Activated CD4-positive, CD25-positive, alpha-beta regulatory T cell treated with anti-CD3 and anti-CD28 coated beads, Interleukin-2, amount 50 U/mL, for 24 hours (primary cell): ENCODE measurements around the gene NIT1.

Experiments used
- ATAC-seq, 2 donors: fragments of 150-1000 bp; cut with Tn5 transposase; one replicate each; pipeline ENCODE4 v1.10.0; 2021; ENCODE audit warnings: mild to moderate bottlenecking in 1 of 2, moderate library complexity in 1 of 2

The NIT1 gene

DNA sequence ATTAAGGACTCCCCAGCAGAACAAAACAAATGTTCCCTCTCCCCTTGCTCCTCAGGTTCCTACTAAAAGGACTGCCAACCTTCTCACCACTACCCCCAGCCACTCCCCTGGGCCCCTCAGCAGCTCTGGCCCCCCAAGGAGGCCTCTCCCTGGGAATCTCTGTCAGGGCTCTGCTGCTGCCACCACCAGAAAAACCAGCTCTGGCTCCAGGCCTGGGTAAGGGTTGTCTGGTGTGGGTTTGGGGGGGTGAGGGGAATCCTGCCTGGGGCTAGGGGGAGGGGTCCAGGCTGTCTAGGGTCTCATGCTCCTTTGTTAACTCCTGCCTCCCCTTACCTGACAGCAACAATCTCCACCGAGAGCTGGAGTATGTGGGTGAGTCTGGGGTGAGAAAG is 33.3 kb upstream of the NIT1 start:
- ATAC-seq = no peak

DNA sequence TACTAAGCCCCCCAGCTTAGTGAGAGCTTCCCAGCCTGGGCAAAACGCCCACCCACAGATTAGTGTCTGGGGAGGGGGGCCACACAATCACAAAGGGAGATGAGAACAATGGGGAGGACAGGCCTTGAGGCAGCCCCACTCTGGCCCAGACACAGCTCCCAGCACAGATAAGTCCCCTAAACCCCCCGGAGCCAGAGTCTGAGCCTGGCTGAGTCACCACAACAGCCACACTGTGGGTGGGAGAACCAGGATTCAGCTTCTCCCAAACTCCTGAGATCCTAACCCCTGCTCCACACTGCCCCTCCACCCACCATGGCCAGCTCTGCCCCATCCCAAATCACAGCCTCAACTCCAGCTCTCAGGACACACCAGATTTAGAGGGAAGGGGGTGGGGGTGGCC is 32.7 kb upstream of the NIT1 start:
- no peak for ATAC-seq

GRCh38 chr1:161086457-161086856 is 31.4 kb upstream of the NIT1 start:
- ATAC-seq = no peak

DNA sequence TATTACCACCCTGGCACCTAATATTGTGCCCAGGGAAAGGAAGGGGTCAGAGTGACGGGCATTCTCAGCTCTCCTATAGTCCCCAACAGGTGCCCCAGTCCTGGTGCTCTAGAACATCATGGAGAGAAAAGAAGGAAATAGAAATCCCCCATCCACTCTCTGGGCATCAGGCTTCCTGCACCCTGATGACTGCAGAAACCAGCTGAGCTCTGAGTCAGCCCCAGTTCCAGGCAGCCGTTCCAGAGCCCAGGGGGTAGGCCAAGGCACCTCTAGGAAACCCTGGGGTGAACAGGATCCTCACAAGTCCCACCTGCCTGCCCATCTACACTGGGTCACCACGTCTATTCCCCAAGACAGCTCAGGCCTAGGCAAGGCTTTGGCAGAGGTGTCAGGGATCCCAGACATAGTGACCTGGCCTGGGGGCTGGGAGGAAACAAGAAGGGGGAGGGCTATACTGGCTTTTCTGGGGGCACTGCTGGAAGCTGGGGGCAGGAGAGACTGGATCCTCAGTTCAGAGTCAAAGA is 29.3 kb upstream of the NIT1 start:
- ATAC-seq = no peak

- ATAC-seq = no peak
Measured at GRCh38 chr1:161089251-161089924, 28.5 kb upstream of the NIT1 start, which contains the start of gene NECTIN4. NECTIN4 (minus strand) TSS chr1:161089558; CDS start chr1:161089296, 262 bp downstream.

DNA sequence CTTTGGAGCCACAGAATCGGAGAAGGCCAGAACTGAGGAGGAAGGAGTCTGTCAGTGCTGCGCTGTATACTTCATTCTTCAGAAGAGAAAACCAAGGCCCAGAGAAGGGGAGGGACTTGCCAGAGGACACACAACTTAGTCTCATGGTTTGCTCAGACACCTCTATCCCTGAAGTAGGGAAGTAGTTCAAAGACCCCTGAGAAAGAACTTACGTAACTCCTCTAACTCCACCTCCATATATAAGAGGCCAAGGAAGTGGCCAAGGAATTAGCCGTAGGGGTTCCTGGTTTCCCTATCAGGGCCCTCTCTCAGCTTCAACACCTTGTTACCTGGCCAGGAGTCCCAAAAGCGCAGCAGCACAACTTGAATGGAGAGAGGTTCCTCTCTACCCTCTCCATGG is 28.0 kb upstream of the NIT1 start:
- no peak for ATAC-seq

GRCh38 chr1:161090617-161091016 is 27.3 kb upstream of the NIT1 start:
- no peak for ATAC-seq

- no peak for ATAC-seq
Measured at GRCh38 chr1:161091093-161091492, 26.8 kb upstream of the NIT1 start.

GRCh38 chr1:161091796-161092507 is 26.0 kb upstream of the NIT1 start:
- no peak for ATAC-seq

DNA sequence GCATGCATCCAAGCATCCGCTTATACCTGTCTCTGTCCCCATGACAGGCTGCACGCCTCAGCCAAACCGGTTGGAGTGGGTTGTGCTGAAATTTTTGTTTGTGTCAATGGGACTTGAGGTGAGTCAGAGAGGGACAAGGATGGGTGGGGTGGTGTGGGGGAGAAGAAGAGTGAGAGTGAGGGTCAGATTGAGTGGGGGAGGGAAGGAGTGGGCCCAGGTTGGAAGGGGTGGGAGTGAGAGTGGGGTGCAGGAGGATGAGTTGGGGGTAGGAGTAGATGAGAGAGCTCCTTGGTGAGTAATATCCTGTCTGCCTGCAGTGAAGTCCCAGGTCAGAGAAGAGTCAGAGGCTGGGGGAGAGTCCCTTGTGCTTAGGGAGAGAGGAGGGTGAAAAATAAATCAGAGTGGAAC is 25.3 kb upstream of the NIT1 start:
- peak; percentile 94 to 96 for ATAC-seq

GRCh38 chr1:161094481-161094880 is 23.4 kb upstream of the NIT1 start:
- no peak for ATAC-seq

- ATAC-seq = no peak
Measured at GRCh38 chr1:161095230-161095629, 22.7 kb upstream of the NIT1 start.

GRCh38 chr1:161096015-161096414 is 21.9 kb upstream of the NIT1 start:
- ATAC-seq = no peak

DNA sequence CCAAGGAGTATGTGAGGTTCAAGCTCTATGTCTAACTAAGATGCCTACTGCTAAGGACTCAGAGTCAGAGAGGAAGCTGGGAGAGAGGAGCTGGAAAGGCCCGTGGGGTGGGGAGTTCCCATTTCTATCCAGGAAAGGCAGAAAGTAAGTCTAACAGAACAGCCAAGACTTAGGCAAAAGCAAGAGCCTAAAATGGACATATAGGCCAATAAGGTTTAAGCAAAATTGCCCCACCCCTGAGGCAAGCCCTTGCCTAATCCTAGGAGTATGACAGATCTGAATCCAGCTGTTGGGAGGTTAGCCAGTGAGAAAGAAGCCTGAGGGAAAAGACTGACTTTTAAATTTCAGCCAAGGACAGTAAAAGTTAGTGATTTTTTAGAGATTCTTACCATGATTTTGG is 21.4 kb upstream of the NIT1 start:
- ATAC-seq = no peak

DNA sequence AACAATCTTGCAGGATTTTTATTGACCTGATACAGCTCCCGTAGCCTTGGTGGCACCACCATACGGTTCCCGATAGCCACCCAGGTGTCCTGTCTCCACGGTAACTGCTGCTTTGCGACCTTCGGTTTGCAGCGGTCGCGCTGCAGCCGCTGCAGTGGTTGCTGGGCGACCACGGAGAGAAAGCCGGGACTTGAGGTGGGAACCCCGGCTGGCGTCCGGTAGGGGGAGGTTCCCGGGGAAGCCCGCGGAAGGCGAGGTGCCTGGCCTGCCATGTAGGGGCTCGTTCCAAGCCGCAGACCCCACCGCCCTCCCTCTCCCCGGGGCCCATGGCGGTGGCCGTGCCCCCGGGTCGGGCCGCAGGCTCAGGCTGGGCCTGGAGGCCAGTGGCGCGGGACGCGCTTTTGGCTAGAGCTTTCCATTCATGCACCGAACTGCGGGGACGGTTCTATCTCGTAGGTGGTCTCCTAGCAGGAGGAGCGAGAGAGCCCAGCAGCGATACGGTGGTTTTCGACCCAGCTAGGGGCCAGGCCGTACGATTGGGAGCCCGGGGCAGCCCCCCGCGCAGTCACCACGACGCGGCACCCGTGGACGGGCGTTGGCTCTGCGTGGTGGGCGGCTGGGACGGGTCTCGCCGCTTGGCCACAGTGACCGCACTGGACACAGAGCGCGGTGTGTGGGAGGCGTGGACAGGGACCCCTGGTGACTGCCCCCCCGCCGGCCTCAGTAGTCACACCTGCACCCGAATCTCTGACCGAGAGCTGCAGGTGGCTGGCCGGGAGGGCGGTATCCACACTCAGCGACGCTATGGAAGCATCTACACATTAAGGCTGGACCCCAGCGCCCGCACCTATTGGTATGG is 19.5 kb upstream of the NIT1 start, which contains the start of gene KLHDC9:
Gene KLHDC9 (plus strand): TSS at position 152 of the 859 bp plus-strand sequence. CDS start 175 bp downstream, at position 327.
- ATAC-seq = peak; percentile 78 to 81

- ATAC-seq = no peak
Measured at GRCh38 chr1:161099090-161099802, 18.7 kb upstream of the NIT1 start.

DNA sequence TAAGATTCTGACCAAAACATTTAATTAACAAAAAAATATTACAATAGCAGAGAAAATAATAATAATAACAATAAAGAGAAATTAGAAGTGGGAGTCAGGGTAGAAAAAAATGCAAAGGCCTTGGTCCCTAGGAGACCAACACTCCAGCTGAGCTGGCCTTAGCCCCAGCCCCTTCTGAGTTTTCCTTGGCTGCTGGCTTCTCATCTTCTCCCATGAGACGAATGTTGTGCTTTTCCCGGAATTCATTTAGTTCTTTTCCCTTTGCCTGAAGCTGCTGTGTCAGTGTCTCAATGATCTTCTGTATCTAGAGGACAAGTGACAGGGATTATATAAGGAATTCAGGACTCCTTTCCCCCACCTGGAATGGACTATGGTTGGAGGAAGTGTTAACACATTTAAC is 17.3 kb upstream of the NIT1 start:
- no peak for ATAC-seq

- ATAC-seq = no peak
Measured at GRCh38 chr1:161106431-161106830, 11.5 kb upstream of the NIT1 start.

GRCh38 chr1:161111117-161111516 is 6.8 kb upstream of the NIT1 start:
- ATAC-seq = no peak

GRCh38 chr1:161111527-161111926 is 6.4 kb upstream of the NIT1 start:
- ATAC-seq = no peak

DNA sequence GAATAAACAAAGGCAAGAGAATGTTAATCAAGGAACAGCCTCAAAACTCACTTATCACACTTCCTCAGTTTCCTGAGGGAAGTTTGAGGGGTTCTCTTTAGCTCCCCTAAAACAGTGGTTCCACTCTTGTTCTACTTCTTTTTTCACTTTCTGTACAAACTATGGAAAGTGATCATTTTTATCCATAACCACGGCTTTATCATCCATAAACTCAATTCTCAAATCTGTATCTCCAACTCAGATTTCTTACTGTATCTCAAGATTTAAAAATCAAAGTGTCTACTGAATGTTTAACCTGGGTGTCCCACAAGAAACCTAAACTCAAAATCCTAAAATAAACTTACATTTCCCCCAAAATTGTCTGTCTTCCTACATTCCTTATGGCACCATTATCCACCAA is 4.0 kb upstream of the NIT1 start:
- ATAC-seq = no peak

DNA sequence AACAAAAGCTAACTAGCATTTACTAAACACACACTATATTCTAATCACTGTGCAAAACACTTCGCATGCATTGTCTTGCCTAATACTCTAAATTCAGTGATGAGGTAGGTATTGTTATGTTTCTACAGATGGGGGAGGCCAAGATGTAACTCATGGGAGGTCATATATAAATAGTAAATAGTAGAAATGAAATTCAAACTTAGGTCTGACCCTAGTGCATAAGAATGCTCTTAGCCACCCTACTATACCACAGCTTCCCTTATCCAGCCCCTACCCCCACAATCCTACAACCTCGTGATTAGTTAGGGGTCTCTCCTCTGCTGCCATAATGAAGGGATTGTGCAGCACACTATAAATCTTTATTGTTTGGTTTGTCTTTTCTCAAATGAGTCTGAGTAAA is 3.3 kb upstream of the NIT1 start:
- ATAC-seq = no peak
